Panc1 (cell line): Measurements from ENCODE around the gene NUP133. TPM values are rescaled to one million over a fixed set of nuclear protein-coding genes. Genes with fewer than 3 reads are reported as not detected.

Experiments
- ATAC-seq: fragments of 200-7000 bp; cut with Tn5 transposase; 2 replicates; pipeline ENCODE4 v1.9.1; 2020; ENCODE audit warnings: mild to moderate bottlenecking, moderate library complexity
- BruUV-seq: library from RNA; stranded (reverse); fragments of 400-500 nt; replicated peaks from 2 replicates; lab custom pipeline; 2021; lab: Mats Ljungman, UMichigan
- CTCF ChIA-PET: fragments of 300-600 bp; sonication (Branson Sonifier 250); formaldehyde crosslinking; loops from one replicate; lab custom pipeline; 2022; ENCODE audit warnings: antibody characterized with exemption; lab: Charles Lee
- POLR2A ChIA-PET: fragments of 300-600 bp; sonication (Branson Sonifier 250); formaldehyde crosslinking; loops from one replicate; lab custom pipeline; 2022; ENCODE audit warnings: antibody characterized with exemption; lab: Charles Lee
- DNase-seq: peaks from one replicate; pipeline ENCODE4 v3.0.0-alpha.2; 2010; ENCODE audit warnings: low read depth, low spot score
- H3K27ac ChIP-seq: 2 replicates; pipeline ENCODE4 v1.5.1; 2011; ENCODE audit warnings: mild to moderate bottlenecking, low read length, inconsistent platforms
- H3K27me3 ChIP-seq: fragments of 200-500 bp; sonication (Bioruptor generic); 2 replicates; pipeline ENCODE4 v1.6.0; 2014; ENCODE audit warnings: low read length, inconsistent platforms; ENCODE audit not compliant: control insufficient read depth, insufficient read depth
- H3K36me3 ChIP-seq: fragments of 200-500 bp; sonication (Bioruptor generic); 2 replicates; pipeline ENCODE4 v1.5.1; 2014; ENCODE audit warnings: inconsistent platforms, mild to moderate bottlenecking, low read length, moderate library complexity; ENCODE audit not compliant: control insufficient read depth, insufficient read depth
- H3K4me1 ChIP-seq: 2 replicates; pipeline ENCODE4 v1.5.1; 2011; ENCODE audit warnings: inconsistent platforms, mild to moderate bottlenecking, low read length, moderate library complexity; ENCODE audit not compliant: control insufficient read depth, insufficient read depth
- H3K4me3 ChIP-seq, 2 experiments: 2 replicates each; pipeline ENCODE4 v1.5.1; 2011 to 2012; ENCODE audit warnings: low read depth in 2 of 2, low read length in 2 of 2, mild to moderate bottlenecking in 2 of 2, inconsistent platforms in 1 of 2, moderate library complexity in 1 of 2
- H3K9me3 ChIP-seq: fragments of 200-500 bp; sonication (Bioruptor generic); 2 replicates; pipeline ENCODE4 v1.5.1; 2014; ENCODE audit warnings: low read depth, mild to moderate bottlenecking, inconsistent platforms, low read length, moderate library complexity; ENCODE audit not compliant: control insufficient read depth, insufficient read depth
- CTCF ChIP-seq: fragments of 450-650 bp; IDR thresholded peaks from 2 replicates; pipeline ENCODE4 v1.5.1; 2017; ENCODE audit warnings: mild to moderate bottlenecking
- POLR2AphosphoS5 ChIP-seq: IDR thresholded peaks from 2 replicates; pipeline ENCODE4 v1.6.1; 2012; ENCODE audit warnings: mild to moderate bottlenecking, low read depth, low read length, moderate library complexity
- REST ChIP-seq, 2 experiments: IDR thresholded peaks; 2 replicates each; pipeline ENCODE4 v1.6.1; 2011 to 2012; ENCODE audit warnings: low read depth in 2 of 2, control low read depth in 1 of 2, low read length in 1 of 2, mild to moderate bottlenecking in 1 of 2, moderate library complexity in 1 of 2; ENCODE audit not compliant: insufficient read depth in 1 of 2
- SIN3A ChIP-seq: IDR thresholded peaks from 2 replicates; pipeline ENCODE4 v1.6.1; 2012; ENCODE audit warnings: low read depth, mild to moderate bottlenecking, low read length, moderate library complexity, borderline replicate concordance; ENCODE audit not compliant: insufficient read depth
- TCF7L2 ChIP-seq: IDR thresholded peaks from 2 replicates; pipeline ENCODE4 v1.6.1; 2011; ENCODE audit warnings: mild to moderate bottlenecking, low read depth, low read length, inconsistent platforms
- in situ Hi-C: cut with HindIII; loops from 2 replicates; pipeline ENCODE4 v1.10.0; 2016; ENCODE audit warnings: low sequenced_read_pairs, low pct_unique_long_range_greater_than_20kb
- intact Hi-C: fragments of 100-400 bp; cut with micrococcal nuclease; formaldehyde crosslinking; loops from one replicate; pipeline ENCODE4 v1.10.0; 2022; ENCODE audit not compliant: unreplicated experiment
- total RNA-seq: library from RNA; stranded (reverse); gene quantifications from one replicate; pipeline ENCODE4 v1.2.1, GENCODE V29; 2021; ENCODE audit not compliant: unreplicated experiment

The NUP133 gene
- total RNA-seq, 1 experiment from 2014 or later = 39.5 TPM

GRCh38 chr1:229529639-229530038 lies 21.5 kb upstream of the NUP133 start:
- POLR2A ChIA-PET = no interaction called here
- ATAC-seq = no peak
- in situ Hi-C loops = no loop called here

GRCh38 chr1:229526695-229527094 lies 18.6 kb upstream of the NUP133 start:
- in situ Hi-C loops (no loop called here), intact Hi-C loops (no loop called here)
- Histone ChIP-seq H3K4me3 (no peak overlapping the region), H3K4me1 (no peaks in the 10 kb centered on the region), H3K27ac (no peak overlapping the region), H3K36me3 (0 out of 2 replicates have a peak, but pooled peaks cover 3% of the 10 kb centered on the region), H3K27me3 (no peaks in the 10 kb centered on the region), H3K9me3 (no peaks in the 10 kb centered on the region)
- POLR2A ChIA-PET = no interaction called here
- BruUV-seq = no TSS peak
- DNase-seq (no peak), ATAC-seq (no peak)
- TF ChIP-seq SIN3A (no peak), POLR2AphosphoS5 (no peak), CTCF (no peak), REST (IDR thresholded peaks at IDR 0.05; ENCODE audit: insufficient read depth in 1 of 2, low read depth in 2 of 2, low read length in 1 of 2) (no peak), TCF7L2 (no peak)
- CTCF ChIA-PET = interaction anchor here (0.6 kb wide), 1 partner anchor 32 kb away, joined by 7 read pairs; no protein-coding TSS in a partner anchor

More at GRCh38 chr1:229529639-229530038, 21.5 kb upstream of the NUP133 start:
- 0 out of 2 replicates have a peak, but pooled peaks cover 3% of the 10 kb centered on the region for H3K36me3 ChIP-seq
- no peak for TF ChIP-seq POLR2AphosphoS5
- no peak for TF ChIP-seq TCF7L2
- no peak for TF ChIP-seq CTCF
- no peak for TF ChIP-seq SIN3A
- no peak for TF ChIP-seq REST (IDR thresholded peaks at IDR 0.05; ENCODE audit: insufficient read depth in 1 of 2, low read depth in 2 of 2, low read length in 1 of 2)
- intact Hi-C loops = no loop called here
- no peak overlapping the region for H3K27ac ChIP-seq
- H3K4me3 ChIP-seq = no peak overlapping the region
- DNase-seq = no peak
- H3K27me3 ChIP-seq = no peaks in the 10 kb centered on the region
- CTCF ChIA-PET = interaction anchor here (0.5 kb wide), 1 partner anchor 17 kb away, joined by 4 read pairs; no protein-coding TSS in a partner anchor
- H3K9me3 ChIP-seq = no peaks in the 10 kb centered on the region
- no TSS peak for BruUV-seq
- H3K4me1 ChIP-seq = no peaks in the 10 kb centered on the region
